KG1 (cell line): ENCODE results near the gene TRERF1.

Experiments used
- DNase-seq: peaks from one replicate; lab custom pipeline; 2025; lab: John Stamatoyannopoulos, UW

TRERF1 gene

GRCh38 chr6:42184475-42184874 lies 267.3 kb downstream of the TRERF1 start:
- no peak for DNase-seq

GRCh38 chr6:42182101-42182500 lies 269.6 kb downstream of the TRERF1 start:
- DNase-seq: no peak

DNA sequence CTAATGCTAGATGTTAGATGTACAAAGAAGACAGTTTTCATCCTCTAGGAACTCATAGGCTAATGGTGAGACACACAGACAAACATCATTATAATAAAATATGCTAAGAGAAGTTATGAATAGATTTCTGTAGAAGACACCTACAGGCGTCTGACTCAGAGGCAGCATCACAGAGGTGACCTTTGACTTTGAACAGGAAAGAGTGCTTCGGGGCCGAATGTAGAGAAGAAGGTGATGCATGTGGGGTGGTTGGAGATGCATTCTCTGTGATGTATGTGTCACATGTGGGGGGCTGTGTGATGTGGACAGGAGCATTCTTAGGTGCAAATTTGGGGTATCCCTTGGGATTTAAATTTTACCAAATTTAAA lies 271.8 kb downstream of the TRERF1 start:
- DNase-seq: no peak

DNA sequence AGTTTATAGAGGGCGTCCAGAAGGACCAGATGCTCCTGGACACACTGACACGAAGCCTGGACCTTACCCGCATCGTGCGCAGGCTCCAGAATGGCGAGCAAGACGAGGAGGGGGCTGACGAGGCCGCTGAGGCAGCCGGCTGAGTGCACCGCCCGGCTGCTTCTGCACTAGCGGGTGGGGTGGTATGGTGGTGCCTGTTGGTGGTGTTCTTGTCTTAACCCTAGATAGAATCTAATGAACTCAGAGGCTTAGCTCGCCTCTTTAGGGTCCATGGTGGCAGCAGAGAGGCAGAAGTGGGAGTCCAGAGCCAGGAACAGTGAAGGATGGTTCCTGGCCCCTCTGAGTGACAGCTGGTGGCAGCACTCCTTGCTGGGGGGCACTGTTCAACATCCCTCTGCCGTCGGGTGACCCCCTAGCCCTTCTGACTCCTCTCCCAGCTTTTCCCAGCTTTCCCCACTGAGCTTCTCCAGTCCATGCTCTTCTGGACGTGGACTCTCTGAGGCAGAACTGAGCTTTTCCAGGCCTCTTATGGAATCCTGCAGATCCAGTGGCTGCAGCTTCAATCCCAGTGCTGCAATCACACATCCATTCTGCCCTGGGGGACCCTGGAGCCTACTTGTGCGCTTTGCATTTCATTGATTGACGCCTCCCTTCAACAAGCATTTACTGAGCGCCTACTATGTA lies 272.3 kb downstream of the TRERF1 start:
- no peak for DNase-seq

- DNase-seq: no peak
Measured at GRCh38 chr6:42177514-42178364, 274.0 kb downstream of the TRERF1 start.

- no peak for DNase-seq
Measured at GRCh38 chr6:42176981-42177380, 274.7 kb downstream of the TRERF1 start.

DNA sequence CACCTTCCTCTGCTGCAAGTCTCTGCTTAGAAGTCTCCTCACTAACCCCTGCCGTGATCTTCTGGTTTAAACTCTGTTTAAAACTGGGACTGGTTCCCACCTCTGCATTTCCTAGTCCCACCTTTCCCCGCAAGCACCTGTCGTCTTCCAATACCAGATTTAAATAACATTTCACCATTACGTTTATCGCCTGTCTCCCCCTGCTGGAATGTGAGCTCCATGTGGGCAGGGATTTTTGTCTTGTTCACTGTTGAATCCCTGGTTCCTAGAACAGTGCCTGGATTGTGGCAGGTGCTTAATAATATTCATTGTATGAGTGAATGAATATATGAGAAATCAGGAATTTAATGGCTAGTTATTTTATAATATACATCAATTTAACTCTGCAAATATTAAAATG lies 275.9 kb downstream of the TRERF1 start:
- no peak for DNase-seq
